ENCODE results near the gene WDR90. TPM values are rescaled to one million over a fixed set of nuclear protein-coding genes. Genes with fewer than 3 reads are reported as not detected.

WDR90 gene
- total and polyA plus RNA-seq, 3 donors from 2014 or later, result 102 to 195 (median 155) TPM

DNA sequence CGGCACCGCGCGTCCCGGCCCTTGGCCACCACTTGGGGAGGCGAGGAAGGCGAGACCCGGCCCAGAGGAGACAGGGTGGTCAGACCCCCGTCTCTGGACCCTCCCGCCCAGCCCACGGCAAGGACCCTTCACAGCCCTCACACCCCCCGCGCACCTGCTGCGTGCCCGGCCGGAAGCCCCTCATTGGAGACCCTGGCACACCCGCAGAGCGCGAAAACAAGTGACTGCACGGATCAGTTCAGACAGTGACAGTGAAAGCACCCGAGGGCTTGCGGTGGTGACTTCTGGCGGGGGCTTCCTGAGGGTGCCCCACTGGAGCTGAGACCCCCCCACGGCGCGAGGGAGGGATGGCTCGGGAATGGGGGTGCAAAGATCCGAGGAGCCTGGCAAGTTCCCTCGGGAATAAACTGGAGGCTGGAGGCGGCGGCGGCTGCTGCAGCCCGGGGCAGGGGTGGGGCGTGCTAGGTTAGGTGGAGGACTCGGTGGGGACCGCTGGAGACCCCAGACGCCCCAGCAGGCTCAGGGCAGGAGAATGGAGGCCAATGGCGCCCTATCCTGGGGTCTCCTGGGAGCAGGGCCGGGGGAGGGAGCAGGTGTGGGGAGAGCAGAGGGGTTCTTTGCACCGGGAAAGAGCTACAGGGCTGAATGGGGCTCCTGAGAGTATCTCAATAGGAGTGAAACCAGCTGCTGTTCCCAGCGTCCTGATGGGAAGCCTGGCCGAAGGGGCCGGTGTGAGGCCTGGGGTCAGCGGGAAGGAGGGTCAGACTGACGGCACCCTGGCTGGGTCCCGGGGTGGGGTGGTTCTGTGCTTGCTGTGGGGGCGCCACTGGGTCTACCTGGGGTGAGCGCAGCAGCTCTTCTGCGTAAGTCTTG lies 57.3 kb downstream of the WDR90 start:
- Histone ChIP-seq H3K36me3 (ENCODE audit: low read depth, missing control alignments) (no peaks in the 10 kb centered on the region), H3K27ac (no peak overlapping the region), H3K9me3 (no peaks in the 10 kb centered on the region), H3K4me3 (peak overlapping the region in 1 of 2 donors; percentile 6), H3K4me1 (peaks cover 5% of the 10 kb centered on the region), H3K27me3 (no peaks in the 10 kb centered on the region)
- intact Hi-C loops (cut with DNase I; ENCODE audit: low total_unique reads), result no loop called here
- no peak for TF ChIP-seq POLR2A (IDR thresholded peaks at IDR 0.05)
- TF ChIP-seq CTCF (IDR thresholded peaks at IDR 0.05), result no peak
- DNase-seq, result no peak
- WGBS, 2 donors, result 2 to 4% methylated on average over 15 to 49 of the region's 49 CpGs

DNA sequence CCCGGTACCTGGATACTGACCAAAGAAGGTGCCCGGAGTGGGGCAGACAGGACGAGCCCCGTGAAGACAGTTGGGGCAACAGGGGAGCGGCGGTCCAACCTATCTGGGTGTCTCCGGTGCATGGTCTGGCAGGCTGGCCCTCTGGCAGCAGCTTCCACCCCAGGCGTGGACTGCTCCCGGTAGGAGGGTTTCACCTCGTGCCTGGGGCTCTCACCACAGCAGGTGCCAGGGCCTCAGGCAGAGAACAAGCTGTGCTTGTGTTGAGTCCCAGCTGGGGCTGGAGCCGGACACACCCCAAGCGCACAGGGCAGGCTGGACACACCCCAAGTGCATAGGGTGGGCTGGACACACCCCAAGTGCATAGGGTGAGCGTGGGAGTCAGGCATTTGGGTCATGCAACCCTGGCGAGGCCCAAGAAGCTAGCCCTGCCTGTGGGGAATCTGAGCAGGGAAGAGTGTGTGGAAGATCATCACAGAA lies 57.9 kb downstream of the WDR90 start:
- Histone ChIP-seq H3K4me3 (no peak overlapping the region), H3K36me3 (ENCODE audit: low read depth, missing control alignments) (no peaks in the 10 kb centered on the region), H3K9me3 (no peaks in the 10 kb centered on the region), H3K27ac (no peak overlapping the region), H3K27me3 (no peaks in the 10 kb centered on the region), H3K4me1 (peaks cover 5% of the 10 kb centered on the region)
- TF ChIP-seq CTCF (IDR thresholded peaks at IDR 0.05) (no peak), POLR2A (IDR thresholded peaks at IDR 0.05) (no peak)
- intact Hi-C loops (cut with DNase I; ENCODE audit: low total_unique reads), result no loop called here
- no peak for DNase-seq
- 10 to 31% methylated on average over 4 to 14 of the region's 14 CpGs for WGBS, 2 donors

- intact Hi-C loops (cut with DNase I; ENCODE audit: low total_unique reads), result no loop called here
- 67 to 70% methylated on average over 3 of the region's 3 CpGs for WGBS, 2 donors
- no peaks in the 10 kb centered on the region for H3K27me3 ChIP-seq
These were observed 58.9 kb downstream of the WDR90 start for GRCh38 chr16:708019-708418.

GRCh38 chr16:708959-709358 lies 59.8 kb downstream of the WDR90 start:
- intact Hi-C loops (cut with DNase I; ENCODE audit: low total_unique reads), result no loop called here
- H3K9me3 ChIP-seq, result no peaks in the 10 kb centered on the region
- no peaks in the 10 kb centered on the region for H3K36me3 ChIP-seq (ENCODE audit: low read depth, missing control alignments)
- no peak overlapping the region for H3K4me3 ChIP-seq
- no peak overlapping the region for H3K27ac ChIP-seq
- 73 to 83% methylated on average over 3 to 4 of the region's 4 CpGs for WGBS, 2 donors
- DNase-seq, result no peak
- no peaks in the 10 kb centered on the region for H3K27me3 ChIP-seq
- no peak for TF ChIP-seq POLR2A (IDR thresholded peaks at IDR 0.05)
- no peak for TF ChIP-seq CTCF (IDR thresholded peaks at IDR 0.05)
- peaks cover 5% of the 10 kb centered on the region for H3K4me1 ChIP-seq

More at GRCh38 chr16:708019-708418, 58.9 kb downstream of the WDR90 start:
- TF ChIP-seq CTCF (IDR thresholded peaks at IDR 0.05), result no peak
- TF ChIP-seq POLR2A (IDR thresholded peaks at IDR 0.05), result no peak
- no peaks in the 10 kb centered on the region for H3K9me3 ChIP-seq
- H3K4me3 ChIP-seq, result no peak overlapping the region
- no peak for DNase-seq
- H3K27ac ChIP-seq, result no peak overlapping the region
- no peaks in the 10 kb centered on the region for H3K36me3 ChIP-seq (ENCODE audit: low read depth, missing control alignments)
- H3K4me1 ChIP-seq, result peaks cover 5% of the 10 kb centered on the region
